ENCODE measurements around the gene OSBP2.

Gene OSBP2

DNA sequence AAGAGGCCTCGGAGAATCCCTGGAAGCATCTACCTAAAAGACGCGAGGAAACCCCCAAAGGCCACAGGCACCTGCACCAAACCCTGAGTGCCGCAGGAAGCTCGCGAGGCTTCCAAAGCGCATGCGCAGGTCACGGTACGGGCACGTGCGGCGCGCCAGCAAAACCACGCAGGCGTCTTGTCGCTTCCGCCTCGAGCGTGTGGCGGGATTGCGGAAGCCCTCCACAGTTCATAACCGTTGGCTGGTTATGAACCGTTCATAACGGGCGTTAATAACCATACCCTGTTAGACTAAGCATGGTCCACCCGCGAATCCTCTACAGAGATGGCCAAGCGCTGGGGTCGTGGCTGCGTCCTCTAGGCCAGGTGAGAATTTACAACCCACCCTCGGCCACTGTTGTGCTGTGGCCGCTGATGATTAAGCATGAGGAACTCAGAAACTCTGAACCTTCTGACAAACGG, 227.5 kb downstream of the OSBP2 start:
- Histone ChIP-seq H3K4me3 (ENCODE audit: low read length) (peak overlapping the region; percentile 78), H3K36me3 (ENCODE audit: control insufficient read depth, insufficient read depth, low read length, severe bottlenecking) (peaks cover 26% of the 10 kb centered on the region), H3K27me3 (replicated peaks; ENCODE audit: control insufficient read depth, insufficient read depth, low read length) (no peaks in the 10 kb centered on the region), H3K9me3 (ENCODE audit: control insufficient read depth, low read length) (no peaks in the 10 kb centered on the region), H3K4me1 (ENCODE audit: control insufficient read depth, insufficient read depth, low read length) (peaks cover 10% of the 10 kb centered on the region), H3K9ac (ENCODE audit: low read length) (peak overlapping the region; percentile 75)
- DNase-seq (ENCODE audit: low read depth) = peak; percentile 57

GRCh38 chr22:30923168-30923900, 228.7 kb downstream of the OSBP2 start:
- Histone ChIP-seq H3K27me3 (replicated peaks; ENCODE audit: control insufficient read depth, insufficient read depth, low read length) (no peaks in the 10 kb centered on the region), H3K9me3 (ENCODE audit: control insufficient read depth, low read length) (no peaks in the 10 kb centered on the region), H3K4me1 (ENCODE audit: control insufficient read depth, insufficient read depth, low read length) (peaks cover 10% of the 10 kb centered on the region), H3K4me3 (ENCODE audit: low read length) (no peak overlapping the region), H3K36me3 (ENCODE audit: control insufficient read depth, insufficient read depth, low read length, severe bottlenecking) (peaks cover 37% of the 10 kb centered on the region), H3K9ac (ENCODE audit: low read length) (no peak overlapping the region)
- no peak for DNase-seq (ENCODE audit: low read depth)

DNA sequence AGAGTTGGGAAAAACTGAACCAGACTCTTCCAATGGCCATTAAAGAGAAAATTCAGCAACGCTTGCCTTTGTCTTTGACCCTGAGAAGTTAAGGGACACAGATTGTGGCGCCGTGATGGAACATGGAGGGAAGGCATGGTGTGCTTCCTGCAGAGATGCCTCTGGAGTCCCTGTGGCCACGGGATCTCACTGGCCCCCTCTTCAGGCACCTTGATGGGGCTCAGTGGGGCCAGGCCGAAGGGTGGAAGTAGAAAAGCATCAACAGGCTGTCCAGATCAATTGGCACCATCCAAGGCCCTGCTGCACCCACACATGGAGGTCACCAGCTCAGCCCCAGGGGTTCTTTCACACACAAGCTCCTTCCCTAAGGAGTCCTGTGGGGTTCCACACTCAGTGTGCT, 231.0 kb downstream of the OSBP2 start:
- Histone ChIP-seq H3K36me3 (ENCODE audit: control insufficient read depth, insufficient read depth, low read length, severe bottlenecking) (peaks cover 54% of the 10 kb centered on the region), H3K4me1 (ENCODE audit: control insufficient read depth, insufficient read depth, low read length) (peaks cover 21% of the 10 kb centered on the region), H3K27me3 (replicated peaks; ENCODE audit: control insufficient read depth, insufficient read depth, low read length) (no peaks in the 10 kb centered on the region), H3K4me3 (ENCODE audit: low read length) (no peak overlapping the region), H3K9me3 (ENCODE audit: control insufficient read depth, low read length) (no peaks in the 10 kb centered on the region), H3K9ac (ENCODE audit: low read length) (no peak overlapping the region)
- no peak for DNase-seq (ENCODE audit: low read depth)

- Histone ChIP-seq H3K9me3 (ENCODE audit: control insufficient read depth, low read length) (no peaks in the 10 kb centered on the region), H3K36me3 (ENCODE audit: control insufficient read depth, insufficient read depth, low read length, severe bottlenecking) (peaks cover 65% of the 10 kb centered on the region), H3K27me3 (replicated peaks; ENCODE audit: control insufficient read depth, insufficient read depth, low read length) (no peaks in the 10 kb centered on the region), H3K4me1 (ENCODE audit: control insufficient read depth, insufficient read depth, low read length) (peaks cover 24% of the 10 kb centered on the region), H3K4me3 (ENCODE audit: low read length) (no peak overlapping the region), H3K9ac (ENCODE audit: low read length) (no peak overlapping the region)
- DNase-seq (ENCODE audit: low read depth) = no peak
These were observed 232.0 kb downstream of the OSBP2 start for GRCh38 chr22:30926706-30927105.

DNA sequence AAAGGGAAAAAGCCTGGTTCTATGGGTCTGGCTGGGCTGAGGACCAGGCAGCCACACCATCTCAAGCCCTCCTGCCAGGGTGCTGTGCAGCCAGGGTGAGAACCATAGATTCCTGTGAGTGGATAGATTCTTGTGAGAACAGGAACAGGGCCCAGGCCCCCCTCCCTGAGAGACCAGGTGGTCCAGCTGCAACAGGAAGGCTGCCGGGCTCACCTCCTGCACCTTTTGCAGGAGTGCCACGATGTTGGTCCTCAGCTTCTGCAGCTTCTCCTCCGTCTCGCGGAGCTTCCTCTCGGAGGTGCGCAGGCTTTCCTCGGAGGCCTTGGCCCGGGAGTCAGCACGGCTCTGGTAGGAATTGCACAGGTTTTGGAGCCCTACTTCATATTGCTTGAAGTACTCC, 233.1 kb downstream of the OSBP2 start:
- Histone ChIP-seq H3K4me1 (ENCODE audit: control insufficient read depth, insufficient read depth, low read length) (peaks cover 25% of the 10 kb centered on the region), H3K36me3 (ENCODE audit: control insufficient read depth, insufficient read depth, low read length, severe bottlenecking) (peaks cover 76% of the 10 kb centered on the region), H3K9me3 (ENCODE audit: control insufficient read depth, low read length) (no peaks in the 10 kb centered on the region), H3K9ac (ENCODE audit: low read length) (no peak overlapping the region), H3K27me3 (replicated peaks; ENCODE audit: control insufficient read depth, insufficient read depth, low read length) (no peaks in the 10 kb centered on the region), H3K4me3 (ENCODE audit: low read length) (no peak overlapping the region)
- no peak for DNase-seq (ENCODE audit: low read depth)

GRCh38 chr22:30928401-30928800, 233.7 kb downstream of the OSBP2 start:
- Histone ChIP-seq H3K27me3 (replicated peaks; ENCODE audit: control insufficient read depth, insufficient read depth, low read length) (no peaks in the 10 kb centered on the region), H3K9ac (ENCODE audit: low read length) (no peak overlapping the region), H3K4me1 (ENCODE audit: control insufficient read depth, insufficient read depth, low read length) (peaks cover 25% of the 10 kb centered on the region), H3K36me3 (ENCODE audit: control insufficient read depth, insufficient read depth, low read length, severe bottlenecking) (peaks cover 82% of the 10 kb centered on the region), H3K9me3 (ENCODE audit: control insufficient read depth, low read length) (no peaks in the 10 kb centered on the region), H3K4me3 (ENCODE audit: low read length) (no peak overlapping the region)
- DNase-seq (ENCODE audit: low read depth) = no peak

DNA sequence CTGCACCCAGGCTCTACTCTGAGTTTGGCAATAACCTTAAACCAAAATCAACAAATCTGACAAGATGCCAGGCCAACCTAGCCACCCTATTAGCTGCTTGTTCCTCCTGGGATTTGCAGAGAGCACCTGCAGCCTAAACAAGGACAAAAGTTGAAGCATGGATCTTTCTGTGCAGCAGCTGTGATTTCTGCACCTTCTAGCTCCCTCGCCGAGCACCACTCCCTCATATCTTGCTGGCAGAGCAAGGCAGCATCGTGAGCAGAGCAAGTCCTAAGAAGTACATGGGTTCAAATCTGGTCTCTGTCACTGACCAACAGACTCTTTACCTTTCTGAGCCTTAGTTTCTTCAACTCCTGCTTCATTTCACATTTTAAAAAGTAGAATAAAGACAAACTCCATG, 235.6 kb downstream of the OSBP2 start:
- Histone ChIP-seq H3K4me1 (ENCODE audit: control insufficient read depth, insufficient read depth, low read length) (peaks cover 25% of the 10 kb centered on the region), H3K36me3 (ENCODE audit: control insufficient read depth, insufficient read depth, low read length, severe bottlenecking) (peaks cover 93% of the 10 kb centered on the region), H3K9me3 (ENCODE audit: control insufficient read depth, low read length) (no peaks in the 10 kb centered on the region), H3K27me3 (replicated peaks; ENCODE audit: control insufficient read depth, insufficient read depth, low read length) (no peaks in the 10 kb centered on the region), H3K4me3 (ENCODE audit: low read length) (no peak overlapping the region), H3K9ac (ENCODE audit: low read length) (no peak overlapping the region)
- DNase-seq (ENCODE audit: low read depth) = no peak

GRCh38 chr22:30931541-30932300, 237.0 kb downstream of the OSBP2 start:
- Histone ChIP-seq H3K9ac (ENCODE audit: low read length) (no peak overlapping the region), H3K4me3 (ENCODE audit: low read length) (no peak overlapping the region), H3K9me3 (ENCODE audit: control insufficient read depth, low read length) (no peaks in the 10 kb centered on the region), H3K4me1 (ENCODE audit: control insufficient read depth, insufficient read depth, low read length) (peaks cover 25% of the 10 kb centered on the region), H3K27me3 (replicated peaks; ENCODE audit: control insufficient read depth, insufficient read depth, low read length) (no peaks in the 10 kb centered on the region), H3K36me3 (ENCODE audit: control insufficient read depth, insufficient read depth, low read length, severe bottlenecking) (peaks cover 94% of the 10 kb centered on the region)
- DNase-seq (ENCODE audit: low read depth) = no peak

- Histone ChIP-seq H3K9ac (ENCODE audit: low read length) (no peak overlapping the region), H3K4me1 (ENCODE audit: control insufficient read depth, insufficient read depth, low read length) (peaks cover 25% of the 10 kb centered on the region), H3K27me3 (replicated peaks; ENCODE audit: control insufficient read depth, insufficient read depth, low read length) (no peaks in the 10 kb centered on the region), H3K4me3 (ENCODE audit: low read length) (no peak overlapping the region), H3K36me3 (ENCODE audit: control insufficient read depth, insufficient read depth, low read length, severe bottlenecking) (peaks cover 94% of the 10 kb centered on the region), H3K9me3 (ENCODE audit: control insufficient read depth, low read length) (no peaks in the 10 kb centered on the region)
- DNase-seq (ENCODE audit: low read depth) = no peak
These were observed 238.0 kb downstream of the OSBP2 start for GRCh38 chr22:30932661-30933060.

- Histone ChIP-seq H3K9ac (ENCODE audit: low read length) (no peak overlapping the region), H3K36me3 (ENCODE audit: control insufficient read depth, insufficient read depth, low read length, severe bottlenecking) (peaks cover 94% of the 10 kb centered on the region), H3K4me1 (ENCODE audit: control insufficient read depth, insufficient read depth, low read length) (peaks cover 25% of the 10 kb centered on the region), H3K9me3 (ENCODE audit: control insufficient read depth, low read length) (no peaks in the 10 kb centered on the region), H3K27me3 (replicated peaks; ENCODE audit: control insufficient read depth, insufficient read depth, low read length) (no peaks in the 10 kb centered on the region), H3K4me3 (ENCODE audit: low read length) (no peak overlapping the region)
- no peak for DNase-seq (ENCODE audit: low read depth)
These were observed 238.8 kb downstream of the OSBP2 start for GRCh38 chr22:30933457-30933856.

DNA sequence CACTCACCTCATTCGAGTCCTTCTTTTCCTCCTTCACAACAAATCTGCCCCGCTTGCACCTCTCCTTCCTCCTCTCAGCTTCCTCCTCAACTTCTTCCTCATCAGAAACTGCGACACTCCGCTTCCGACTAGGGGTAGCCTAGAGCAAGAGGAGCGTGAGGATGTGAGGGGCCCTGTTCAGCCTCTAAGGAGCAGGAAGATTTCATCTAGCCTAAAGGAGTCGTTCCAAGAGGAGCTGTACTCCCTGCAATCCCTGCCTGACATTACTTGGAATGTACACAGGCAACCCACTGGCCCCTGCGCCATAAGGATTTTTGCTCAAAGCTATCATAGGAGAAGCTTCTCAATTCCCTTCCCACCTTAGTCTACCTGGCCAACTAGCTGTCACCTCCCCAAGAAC, 239.4 kb downstream of the OSBP2 start:
- Histone ChIP-seq H3K36me3 (ENCODE audit: control insufficient read depth, insufficient read depth, low read length, severe bottlenecking) (peaks cover 94% of the 10 kb centered on the region), H3K4me3 (ENCODE audit: low read length) (no peak overlapping the region), H3K27me3 (replicated peaks; ENCODE audit: control insufficient read depth, insufficient read depth, low read length) (no peaks in the 10 kb centered on the region), H3K9me3 (ENCODE audit: control insufficient read depth, low read length) (no peaks in the 10 kb centered on the region), H3K4me1 (ENCODE audit: control insufficient read depth, insufficient read depth, low read length) (peaks cover 25% of the 10 kb centered on the region), H3K9ac (ENCODE audit: low read length) (no peak overlapping the region)
- no peak for DNase-seq (ENCODE audit: low read depth)

All from adipocyte (in vitro differentiated cells).